HEK293T (cell line): ENCODE results near the gene SARM1.

ENCODE experiments used
- ARNT ChIP-seq: fragments of 450-650 bp; IDR thresholded peaks from 2 replicates; pipeline ENCODE4 v1.6.1; 2017; ENCODE audit warnings: mild to moderate bottlenecking
- BHLHE40 ChIP-seq: fragments of 450-650 bp; IDR thresholded peaks from 2 replicates; pipeline ENCODE4 v1.6.1; 2016; ENCODE audit warnings: mild to moderate bottlenecking, moderate library complexity, borderline replicate concordance
- CTBP1 ChIP-seq: fragments of 450-650 bp; IDR thresholded peaks from 2 replicates; pipeline ENCODE4 v1.6.1; 2016; ENCODE audit warnings: borderline replicate concordance
- ELF4 ChIP-seq: fragments of 450-650 bp; IDR thresholded peaks from 2 replicates; pipeline ENCODE4 v1.6.1; 2017; ENCODE audit warnings: antibody characterized with exemption
- FOXA1 ChIP-seq: fragments of 450-650 bp; IDR thresholded peaks from 2 replicates; pipeline ENCODE4 v1.6.1; 2016; ENCODE audit warnings: mild to moderate bottlenecking
- FOXM1 ChIP-seq: fragments of 450-650 bp; IDR thresholded peaks from 2 replicates; pipeline ENCODE4 v1.6.1; 2017; ENCODE audit warnings: mild to moderate bottlenecking, borderline replicate concordance
- HDGF ChIP-seq: fragments of 450-650 bp; IDR thresholded peaks from 2 replicates; pipeline ENCODE4 v1.6.1; 2017; ENCODE audit warnings: antibody characterized with exemption, borderline replicate concordance
- LEF1 ChIP-seq: fragments of 450-650 bp; IDR thresholded peaks from 2 replicates; pipeline ENCODE4 v1.6.1; 2017; ENCODE audit warnings: mild to moderate bottlenecking, borderline replicate concordance
- NFRKB ChIP-seq: fragments of 450-650 bp; IDR thresholded peaks from 2 replicates; pipeline ENCODE4 v1.6.1; 2016; ENCODE audit warnings: mild to moderate bottlenecking, moderate library complexity
- SP1 ChIP-seq: fragments of 450-650 bp; IDR thresholded peaks from 2 replicates; pipeline ENCODE4 v1.6.1; 2017
- ZNF384 ChIP-seq: fragments of 450-650 bp; IDR thresholded peaks from 2 replicates; pipeline ENCODE4 v1.6.1; 2016
- TF ChIP-seq, protein P1 (sequence below): fragments of 450-650 bp; IDR thresholded peaks from 2 replicates; pipeline ENCODE4 v1.6.1; 2016

DNA sequence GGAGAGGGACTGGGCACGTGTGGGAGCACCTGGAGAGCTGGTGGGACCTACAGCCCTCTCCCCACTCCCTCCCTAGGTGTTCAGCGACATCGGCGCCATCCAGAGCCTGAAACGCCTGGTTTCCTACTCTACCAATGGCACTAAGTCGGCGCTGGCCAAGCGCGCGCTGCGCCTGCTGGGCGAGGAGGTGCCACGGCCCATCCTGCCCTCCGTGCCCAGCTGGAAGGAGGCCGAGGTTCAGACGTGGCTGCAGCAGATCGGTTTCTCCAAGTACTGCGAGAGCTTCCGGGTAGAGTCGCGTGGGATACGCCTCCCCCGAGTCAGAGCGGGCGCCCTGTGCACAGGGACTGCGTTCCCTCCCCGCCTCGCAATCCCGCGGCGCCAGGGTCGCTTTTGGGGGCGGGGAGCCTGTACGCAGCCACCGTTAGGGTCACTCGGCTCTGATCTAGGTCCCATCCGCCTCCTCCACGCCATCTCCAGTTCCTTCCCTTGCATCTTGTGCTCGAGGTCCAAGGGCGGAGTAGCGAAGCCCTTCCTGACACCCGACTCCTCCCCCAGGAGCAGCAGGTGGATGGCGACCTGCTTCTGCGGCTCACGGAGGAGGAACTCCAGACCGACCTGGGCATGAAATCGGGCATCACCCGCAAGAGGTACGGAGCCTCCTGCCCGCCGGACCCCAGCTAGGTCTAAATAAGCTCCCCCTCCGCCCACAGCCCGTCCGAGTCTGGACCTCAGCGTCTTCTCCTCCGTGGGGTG, 13.0 kb downstream of the SARM1 start:
- TF ChIP-seq BHLHE40 (no peak), HDGF (no peak), FOXA1 (no peak), ARNT (no peak), ZNF384 (no peak), CTBP1 (no peak), LEF1 (no peak), SP1 (no peak), NFRKB (no peak), ELF4 (no peak), FOXM1 (no peak)
- TF ChIP-seq, protein P1, sequence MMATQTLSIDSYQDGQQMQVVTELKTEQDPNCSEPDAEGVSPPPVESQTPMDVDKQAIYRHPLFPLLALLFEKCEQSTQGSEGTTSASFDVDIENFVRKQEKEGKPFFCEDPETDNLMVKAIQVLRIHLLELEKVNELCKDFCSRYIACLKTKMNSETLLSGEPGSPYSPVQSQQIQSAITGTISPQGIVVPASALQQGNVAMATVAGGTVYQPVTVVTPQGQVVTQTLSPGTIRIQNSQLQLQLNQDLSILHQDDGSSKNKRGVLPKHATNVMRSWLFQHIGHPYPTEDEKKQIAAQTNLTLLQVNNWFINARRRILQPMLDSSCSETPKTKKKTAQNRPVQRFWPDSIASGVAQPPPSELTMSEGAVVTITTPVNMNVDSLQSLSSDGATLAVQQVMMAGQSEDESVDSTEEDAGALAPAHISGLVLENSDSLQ: no peak
